Measurements from ENCODE around the gene MACO1.

DNA sequence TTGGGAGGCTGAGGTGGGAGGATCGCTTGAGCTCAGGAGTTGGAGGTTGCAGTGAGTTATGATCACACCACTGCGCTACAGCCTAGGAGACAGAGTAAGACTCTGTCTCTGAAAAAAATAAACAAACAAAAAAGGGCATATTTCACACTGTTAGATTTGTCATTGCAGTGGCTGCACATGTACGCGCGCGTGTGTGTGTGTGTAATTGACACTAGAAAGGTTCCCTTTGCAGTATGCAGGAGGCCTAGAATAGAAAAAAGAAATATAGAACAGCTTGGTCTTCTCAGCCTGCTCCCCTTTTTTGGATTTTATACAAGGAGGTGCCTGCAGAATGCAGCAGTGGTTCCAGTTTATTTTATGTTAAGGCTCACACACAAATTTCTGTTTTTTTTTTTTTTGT, 8.6 kb downstream of the MACO1 start:
- TF ChIP-seq FOXP2 (optimal IDR thresholded peaks at IDR 0.05; ENCODE audit: borderline replicate concordance, extremely low read depth, extremely low read length, insufficient read depth) = no peak
- no peak for TF ChIP-seq REST (IDR thresholded peaks at IDR 0.05; ENCODE audit: insufficient read depth in 1 of 2, low read depth in 2 of 2, low read length in 2 of 2)

Measured in PFSK-1 (cell line).